HG03060 (cell line): ENCODE measurements around the gene WSB2.
"Not testable (repeated sequence)": the region's sequence is repeated elsewhere in the genome, so short reads cannot be mapped to it uniquely, and the experiment has no call there.

Experiments
- ATAC-seq: cut with Tn5 transposase; IDR thresholded peaks from one replicate; pipeline ENCODE4 v1.9.1; 2021; ENCODE audit warnings: low read depth, moderate number of reproducible peaks; ENCODE audit not compliant: unreplicated experiment

Gene WSB2

GRCh38 chr12:118010903-118011302 lies 50.1 kb downstream of the WSB2 start:
- ATAC-seq: no peak

GRCh38 chr12:117999806-118000205 lies 61.2 kb downstream of the WSB2 start:
- not testable (repeated sequence) for ATAC-seq

- no peak for ATAC-seq
Measured at GRCh38 chr12:117998719-117999118, 62.3 kb downstream of the WSB2 start.

GRCh38 chr12:117994551-117995438 lies 66.2 kb downstream of the WSB2 start:
- no peak for ATAC-seq

GRCh38 chr12:117986705-117987469 lies 74.1 kb downstream of the WSB2 start:
- no peak for ATAC-seq

GRCh38 chr12:117985182-117985581 lies 75.8 kb downstream of the WSB2 start:
- ATAC-seq: no peak
